Caco-2 (cell line): ENCODE data around the gene MGAT5B. TPM values are rescaled to one million over a fixed set of nuclear protein-coding genes. Genes with fewer than 3 reads are reported as not detected.

Source experiments
- BruUV-seq: library from RNA; stranded (reverse); fragments of 400-500 nt; replicated peaks from 2 replicates; lab custom pipeline; 2021; lab: Mats Ljungman, UMichigan
- CTCF ChIA-PET: fragments of 300-600 bp; sonication (Branson Sonifier 250); formaldehyde crosslinking; loops from one replicate; lab custom pipeline; 2022; ENCODE audit warnings: antibody characterized with exemption; lab: Charles Lee
- POLR2A ChIA-PET: fragments of 300-600 bp; sonication (Branson Sonifier 250); formaldehyde crosslinking; loops from one replicate; lab custom pipeline; 2022; ENCODE audit warnings: antibody characterized with exemption; lab: Charles Lee
- DNase-seq, 2 experiments: peaks; one replicate each; pipeline versions ENCODE4 v3.0.0 to v3.0.0-alpha.2; 2020 to 2022
- H3K27me3 ChIP-seq: replicated peaks from 2 replicates; pipeline ENCODE4 v1.6.0; 2011; ENCODE audit warnings: low read length; ENCODE audit not compliant: control insufficient read depth, insufficient read depth
- H3K36me3 ChIP-seq: 2 replicates; pipeline ENCODE4 v1.5.1; 2011; ENCODE audit warnings: low read length; ENCODE audit not compliant: control insufficient read depth, insufficient read depth
- H3K4me1 ChIP-seq: fragments of 250-450 bp; sonication (Bioruptor Pico); 2 replicates; pipeline ENCODE4 v1.5.1; 2020; ENCODE audit warnings: mild to moderate bottlenecking
- H3K4me3 ChIP-seq: 2 replicates; pipeline ENCODE4 v1.5.1; 2011; ENCODE audit warnings: low read depth, mild to moderate bottlenecking, control low read depth, low read length
- H3K9me3 ChIP-seq: fragments of 250-450 bp; sonication (Bioruptor Pico); 2 replicates; pipeline ENCODE4 v1.5.1; 2020; ENCODE audit warnings: mild to moderate bottlenecking, moderate library complexity
- H3K27ac Mint-ChIP-seq: one replicate; pipeline ENCODE4 v1.8.0; 2022; ENCODE audit warnings: mixed read lengths; ENCODE audit not compliant: unreplicated experiment
- H3K27me3 Mint-ChIP-seq: one replicate; pipeline ENCODE4 v1.8.0; 2022; ENCODE audit warnings: mixed read lengths; ENCODE audit not compliant: insufficient read depth, unreplicated experiment
- H3K36me3 Mint-ChIP-seq: one replicate; pipeline ENCODE4 v1.8.0; 2022; ENCODE audit warnings: mild to moderate bottlenecking, mixed read lengths; ENCODE audit not compliant: insufficient read depth, unreplicated experiment
- H3K4me1 Mint-ChIP-seq: one replicate; pipeline ENCODE4 v1.8.0; 2022; ENCODE audit warnings: low read depth, mixed read lengths; ENCODE audit not compliant: unreplicated experiment
- H3K4me3 Mint-ChIP-seq: one replicate; pipeline ENCODE4 v1.8.0; 2022; ENCODE audit warnings: mild to moderate bottlenecking, moderate library complexity, mixed read lengths; ENCODE audit not compliant: unreplicated experiment
- H3K9me3 Mint-ChIP-seq: one replicate; pipeline ENCODE4 v1.8.0; 2022; ENCODE audit warnings: mixed read lengths; ENCODE audit not compliant: unreplicated experiment
- intact Hi-C: fragments of 100-400 bp; cut with micrococcal nuclease; formaldehyde crosslinking; loops from one replicate; pipeline ENCODE4 v1.10.0; 2022; ENCODE audit not compliant: unreplicated experiment
- total RNA-seq: library from RNA; stranded (reverse); gene quantifications from 2 replicates; pipeline ENCODE4 v1.2.3, GENCODE V29; 2022
- TF ChIP-seq, protein P1 (sequence below), 2 experiments: fragments of 200-600 bp in 1 of 2; IDR thresholded peaks; 1 replicate in 1 of 2; 2 replicates in 1 of 2; pipeline versions ENCODE4 v1.5.1 to v1.8.0; 2011 to 2022; ENCODE audit warnings: antibody characterized with exemption in 1 of 2, control low read depth in 1 of 2, inconsistent platforms in 1 of 2, low read depth in 1 of 2, low read length in 1 of 2, mild to moderate bottlenecking in 1 of 2, moderate library complexity in 1 of 2; ENCODE audit not compliant: insufficient read depth in 1 of 2, severe bottlenecking in 1 of 2, unreplicated experiment in 1 of 2

The MGAT5B gene
- total RNA-seq, 1 experiment from 2014 or later = 9.1 TPM

DNA sequence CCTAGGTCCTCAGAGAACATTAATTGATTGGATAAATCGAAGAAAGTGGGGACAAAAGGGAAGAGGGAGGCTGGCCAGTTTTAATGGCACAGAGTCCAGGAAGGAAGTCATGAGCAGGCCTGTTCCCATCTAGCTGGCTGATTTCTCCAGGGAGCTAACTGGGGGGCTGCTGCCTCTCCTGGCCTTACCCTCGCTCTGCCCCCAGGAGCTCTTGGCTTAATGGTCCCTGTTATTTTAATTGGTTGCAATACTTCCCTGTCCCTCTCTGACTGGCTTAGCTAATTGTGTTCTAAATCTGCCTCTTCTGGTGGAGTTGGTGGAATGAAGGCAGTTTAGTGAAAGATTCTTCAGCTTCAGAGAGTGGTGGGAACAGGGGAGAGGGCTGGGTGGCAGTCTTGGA is 61.4 kb downstream of the MGAT5B start:
- Mint-ChIP-seq H3K9me3 (no peaks in the 10 kb centered on the region), H3K27ac (no peak overlapping the region), H3K4me1 (peaks cover 6% of the 10 kb centered on the region), H3K36me3 (no peaks in the 10 kb centered on the region), H3K27me3 (no peaks in the 10 kb centered on the region), H3K4me3 (no peak overlapping the region)
- TF ChIP-seq, protein P1, sequence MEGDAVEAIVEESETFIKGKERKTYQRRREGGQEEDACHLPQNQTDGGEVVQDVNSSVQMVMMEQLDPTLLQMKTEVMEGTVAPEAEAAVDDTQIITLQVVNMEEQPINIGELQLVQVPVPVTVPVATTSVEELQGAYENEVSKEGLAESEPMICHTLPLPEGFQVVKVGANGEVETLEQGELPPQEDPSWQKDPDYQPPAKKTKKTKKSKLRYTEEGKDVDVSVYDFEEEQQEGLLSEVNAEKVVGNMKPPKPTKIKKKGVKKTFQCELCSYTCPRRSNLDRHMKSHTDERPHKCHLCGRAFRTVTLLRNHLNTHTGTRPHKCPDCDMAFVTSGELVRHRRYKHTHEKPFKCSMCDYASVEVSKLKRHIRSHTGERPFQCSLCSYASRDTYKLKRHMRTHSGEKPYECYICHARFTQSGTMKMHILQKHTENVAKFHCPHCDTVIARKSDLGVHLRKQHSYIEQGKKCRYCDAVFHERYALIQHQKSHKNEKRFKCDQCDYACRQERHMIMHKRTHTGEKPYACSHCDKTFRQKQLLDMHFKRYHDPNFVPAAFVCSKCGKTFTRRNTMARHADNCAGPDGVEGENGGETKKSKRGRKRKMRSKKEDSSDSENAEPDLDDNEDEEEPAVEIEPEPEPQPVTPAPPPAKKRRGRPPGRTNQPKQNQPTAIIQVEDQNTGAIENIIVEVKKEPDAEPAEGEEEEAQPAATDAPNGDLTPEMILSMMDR (IDR thresholded peaks at IDR 0.05; ENCODE audit: insufficient read depth in 1 of 2, low read depth in 1 of 2, low read length in 1 of 2, severe bottlenecking in 1 of 2, unreplicated experiment in 1 of 2) = no peak
- Histone ChIP-seq H3K9me3 (no peaks in the 10 kb centered on the region), H3K4me1 (peaks cover 3% of the 10 kb centered on the region; the same call in 1 of the 2 replicates), H3K27me3 (no peaks in the 10 kb centered on the region), H3K4me3 (no peak overlapping the region), H3K36me3 (no peaks in the 10 kb centered on the region)
- intact Hi-C loops = no loop called here
- no peak for DNase-seq
- ChIA-PET POLR2A (no interaction called here), CTCF (no interaction called here)
- BruUV-seq = no TSS peak

DNA sequence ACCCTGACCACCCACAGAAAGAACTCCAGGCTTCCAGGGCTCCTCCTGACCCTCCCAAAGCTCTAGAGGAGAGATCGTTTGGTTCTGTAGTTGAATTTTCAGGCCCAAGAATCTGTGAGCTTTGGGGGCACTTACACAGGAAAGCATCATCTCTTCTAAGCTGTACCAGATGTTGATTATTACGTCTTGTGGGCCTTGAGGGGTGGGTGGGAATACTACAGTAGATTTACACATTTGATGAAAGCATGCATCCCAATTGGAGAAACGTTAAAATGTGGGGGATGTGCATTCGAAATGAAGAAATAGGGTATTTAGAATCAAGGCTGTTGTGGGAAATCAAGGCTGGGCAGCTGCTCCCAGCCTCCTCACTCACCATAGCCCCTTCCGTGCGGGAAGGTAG is 61.9 kb downstream of the MGAT5B start:
- Mint-ChIP-seq H3K27ac (no peak overlapping the region), H3K27me3 (no peaks in the 10 kb centered on the region), H3K4me3 (no peak overlapping the region), H3K9me3 (no peaks in the 10 kb centered on the region), H3K4me1 (peaks cover 11% of the 10 kb centered on the region), H3K36me3 (no peaks in the 10 kb centered on the region)
- Histone ChIP-seq H3K4me1 (peaks cover 8% of the 10 kb centered on the region; the same call in 1 of the 2 replicates), H3K9me3 (no peaks in the 10 kb centered on the region), H3K27me3 (no peaks in the 10 kb centered on the region), H3K36me3 (no peaks in the 10 kb centered on the region), H3K4me3 (no peak overlapping the region)
- CTCF ChIA-PET = no interaction called here
- intact Hi-C loops = no loop called here
- POLR2A ChIA-PET = no interaction called here
- BruUV-seq = no TSS peak
- TF ChIP-seq, protein P1 (IDR thresholded peaks at IDR 0.05; ENCODE audit: insufficient read depth in 1 of 2, low read depth in 1 of 2, low read length in 1 of 2, severe bottlenecking in 1 of 2, unreplicated experiment in 1 of 2) = no peak
- DNase-seq = no peak

DNA sequence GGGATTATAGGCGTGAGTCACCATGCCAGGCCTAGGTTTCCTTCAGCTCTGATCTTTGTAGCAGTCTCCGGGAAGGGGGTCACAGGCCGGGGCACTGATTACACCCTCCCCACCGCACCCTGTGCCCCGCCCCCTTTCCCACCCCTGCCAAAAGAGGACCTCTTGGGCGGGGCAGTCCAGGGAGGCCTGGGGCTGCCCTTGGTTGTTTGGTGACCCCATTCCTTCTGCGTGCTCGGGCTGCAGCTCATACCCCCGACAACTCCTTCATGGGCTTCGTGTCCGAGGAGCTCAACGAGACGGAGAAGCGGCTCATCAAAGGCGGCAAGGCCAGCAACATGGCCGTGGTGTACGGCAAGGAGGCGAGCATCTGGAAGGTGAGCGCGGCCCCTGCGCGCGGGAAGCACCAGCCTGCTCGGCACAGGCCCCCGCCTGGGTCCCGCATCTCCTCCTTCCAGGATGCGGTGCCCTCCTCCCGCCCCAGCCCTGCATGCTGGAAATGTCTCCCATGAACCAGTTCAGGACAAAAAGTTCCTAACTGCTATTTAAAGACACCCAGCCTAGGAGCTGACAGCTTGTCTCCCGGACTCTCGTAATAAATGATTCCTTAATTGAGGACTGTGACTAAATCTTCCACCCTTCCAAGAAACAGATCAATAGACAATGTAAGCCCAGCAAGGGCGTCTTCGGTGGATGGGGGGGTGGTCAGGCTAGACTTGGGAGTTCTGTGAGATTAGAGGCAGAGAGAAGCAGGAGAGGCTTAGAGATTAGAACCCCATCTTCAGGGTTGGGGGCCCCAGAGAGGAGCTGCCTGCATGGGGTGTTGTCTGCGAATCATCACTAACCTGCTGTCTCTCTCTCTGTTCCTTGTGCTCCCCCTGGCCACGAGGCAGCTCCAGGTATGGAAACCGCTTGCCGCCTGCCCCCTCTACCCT is 64.5 kb downstream of the MGAT5B start:
- Mint-ChIP-seq H3K27me3 (no peaks in the 10 kb centered on the region), H3K9me3 (no peaks in the 10 kb centered on the region), H3K4me3 (no peak overlapping the region), H3K27ac (no peak overlapping the region), H3K4me1 (peaks cover 12% of the 10 kb centered on the region), H3K36me3 (no peaks in the 10 kb centered on the region)
- Histone ChIP-seq H3K27me3 (no peaks in the 10 kb centered on the region), H3K4me3 (no peak overlapping the region), H3K9me3 (no peaks in the 10 kb centered on the region), H3K36me3 (no peaks in the 10 kb centered on the region), H3K4me1 (peaks cover 9% of the 10 kb centered on the region; the same call in 1 of the 2 replicates)
- no peak for DNase-seq
- CTCF ChIA-PET = no interaction called here
- TF ChIP-seq, protein P1 (IDR thresholded peaks at IDR 0.05; ENCODE audit: insufficient read depth in 1 of 2, low read depth in 1 of 2, low read length in 1 of 2, severe bottlenecking in 1 of 2, unreplicated experiment in 1 of 2) = no peak
- POLR2A ChIA-PET = no interaction called here
- no TSS peak for BruUV-seq
- intact Hi-C loops = no loop called here
